Epithelial cell of esophagus (primary cell): ENCODE measurements around the gene TNFRSF25.
"Not testable (repeated sequence)": the region's sequence is repeated elsewhere in the genome, so short reads cannot be mapped to it uniquely, and the experiment has no call there.

Source experiments
- DNase-seq: peaks from one replicate; pipeline ENCODE4 v3.0.0; 2010; ENCODE audit warnings: low read depth
- H3K4me3 ChIP-seq: 2 replicates; pipeline ENCODE4 v1.5.1; 2011; ENCODE audit warnings: mild to moderate bottlenecking, low read length, control low read depth
- CTCF ChIP-seq: IDR thresholded peaks from 2 replicates; pipeline ENCODE4 v1.5.1; 2011; ENCODE audit warnings: low read depth, mild to moderate bottlenecking, low read length, control low read depth, inconsistent platforms; ENCODE audit not compliant: insufficient read depth; ENCODE audit errors: missing control alignments

The TNFRSF25 gene

GRCh38 chr1:6447818-6448748 is 17.9 kb downstream of the TNFRSF25 start:
- peak; percentile 42 for DNase-seq
- peak; percentile 2 for TF ChIP-seq CTCF
- no peak overlapping the region for H3K4me3 ChIP-seq

GRCh38 chr1:6447016-6447817 is 18.8 kb downstream of the TNFRSF25 start:
- no peak overlapping the region for H3K4me3 ChIP-seq
- TF ChIP-seq CTCF: no peak

GRCh38 chr1:6446665-6447015 is 19.3 kb downstream of the TNFRSF25 start:
- no peak overlapping the region for H3K4me3 ChIP-seq
- no peak for DNase-seq
- TF ChIP-seq CTCF: no peak

More at GRCh38 chr1:6447016-6447817, 18.8 kb downstream of the TNFRSF25 start:
- no peak for DNase-seq

GRCh38 chr1:6445929-6446328 is 20.0 kb downstream of the TNFRSF25 start:
- not testable (repeated sequence) for DNase-seq, H3K4me3 ChIP-seq

GRCh38 chr1:6445062-6445763 is 20.8 kb downstream of the TNFRSF25 start:
- H3K4me3 ChIP-seq: no peak overlapping the region
- TF ChIP-seq CTCF: peak; percentile 60
- DNase-seq: peak; percentile 51

- no peak for TF ChIP-seq CTCF
- no peak for DNase-seq
- H3K4me3 ChIP-seq: no peak overlapping the region
These were observed 21.6 kb downstream of the TNFRSF25 start for GRCh38 chr1:6444377-6444776.
